ENCODE data around the gene TPRN.
A peak's percentile ranks its signal among the peaks of the same experiment; 100 is the strongest.

Gene TPRN

GRCh38 chr9:137188490-137189296, 11.8 kb downstream of the TPRN start, which contains the start of the genes ANAPC2 and SSNA1:
ANAPC2 (minus strand) TSS chr9:137188560; CDS start chr9:137188532, 28 bp downstream.
SSNA1 (plus strand) TSS chr9:137188676; CDS start chr9:137188727, 51 bp downstream.
- DNase-seq, result peak; percentile 97

DNA sequence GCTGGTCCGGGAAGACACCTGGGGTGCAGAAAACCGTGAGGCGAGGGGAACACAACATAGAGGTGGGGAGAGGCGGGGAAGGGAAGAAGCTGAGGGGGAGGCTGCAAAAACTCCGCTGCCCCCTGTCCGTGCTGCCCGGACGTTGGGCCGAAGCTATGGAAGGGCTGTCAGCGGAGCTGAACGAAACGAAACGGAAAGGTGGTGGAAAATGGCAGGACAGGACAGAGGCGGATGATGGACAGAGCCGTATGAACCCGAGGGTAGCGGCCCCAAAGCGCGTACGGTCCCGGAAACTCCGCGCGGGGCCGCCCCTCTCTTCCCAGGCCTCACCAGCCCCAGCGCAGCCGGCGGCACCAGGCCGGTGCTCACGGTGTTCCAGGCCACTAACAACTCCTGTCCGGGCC, 12.5 kb downstream of the TPRN start:
- DNase-seq, result no peak

GRCh38 chr9:137187386-137187785, 13.2 kb downstream of the TPRN start:
- DNase-seq, result no peak

- DNase-seq, result no peak
These were observed 14.2 kb downstream of the TPRN start for GRCh38 chr9:137186385-137186784.

- no peak for DNase-seq
These were observed 14.6 kb downstream of the TPRN start for GRCh38 chr9:137185921-137186320.

DNA sequence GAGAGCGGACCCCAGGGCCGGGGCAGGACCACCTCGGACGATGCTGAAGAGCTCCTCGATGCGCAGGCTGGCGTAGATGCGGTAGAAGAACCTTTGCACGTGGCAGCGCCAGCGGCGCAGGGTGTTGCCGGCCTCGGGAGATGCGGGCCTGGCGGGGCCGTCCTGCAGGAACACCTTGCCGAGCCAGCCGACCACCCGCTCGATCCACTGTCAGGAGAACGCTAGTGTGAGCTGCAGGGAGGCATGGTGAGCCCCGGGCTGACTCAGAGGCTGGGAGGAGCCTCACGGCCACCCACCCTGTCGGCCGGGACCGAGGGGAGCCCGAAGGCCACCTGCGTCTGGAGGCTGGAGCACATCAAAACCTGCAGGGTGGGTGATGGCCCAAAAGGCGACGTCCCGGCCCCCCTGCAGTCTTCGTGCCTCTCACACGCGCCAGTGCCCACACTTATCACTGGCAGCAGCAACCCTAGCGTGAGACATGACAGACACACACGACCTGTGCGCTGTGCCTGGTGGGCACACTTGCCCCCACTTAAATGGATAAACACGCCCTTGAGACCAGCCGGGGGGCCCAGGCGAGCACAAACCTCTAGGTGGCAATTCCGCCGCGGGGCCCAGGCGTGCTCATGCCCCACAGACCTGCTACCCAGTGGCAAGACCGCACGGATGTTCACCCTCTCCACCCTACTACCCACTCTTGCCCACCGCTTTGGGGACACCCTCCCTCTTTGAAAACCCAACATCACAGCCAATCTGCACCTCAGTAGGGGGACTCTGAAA, 15.5 kb downstream of the TPRN start:
- DNase-seq, result no peak

DNA sequence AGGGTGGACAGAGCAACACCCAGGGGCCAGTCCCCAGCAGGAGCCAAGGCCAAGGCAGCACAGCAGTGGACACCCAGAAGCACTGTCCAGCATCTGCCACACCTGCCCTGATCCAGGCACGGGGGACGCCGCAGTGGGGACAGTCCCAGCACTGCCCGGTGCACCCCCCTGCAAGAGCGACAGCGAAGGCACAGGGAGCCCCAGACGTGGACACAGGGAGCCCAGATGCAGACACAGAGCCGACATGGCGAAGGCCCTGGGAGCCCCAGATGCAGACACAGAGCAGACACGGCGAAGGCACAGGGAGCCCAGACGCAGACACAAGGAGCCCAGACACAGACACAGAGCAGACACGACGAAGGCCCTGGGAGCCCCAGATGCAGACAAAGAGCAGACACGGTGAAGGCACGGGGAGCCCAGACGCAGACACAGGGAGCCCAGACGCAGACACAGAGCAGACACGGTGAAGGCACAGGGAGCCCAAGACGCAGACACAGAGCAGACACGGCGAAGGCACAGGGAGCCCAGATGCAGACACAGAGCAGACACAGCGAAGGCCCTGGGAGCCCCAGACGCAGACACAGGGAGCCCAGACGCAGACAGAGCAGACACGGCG, 16.5 kb downstream of the TPRN start:
- no peak for DNase-seq

GRCh38 chr9:137182836-137183235, 17.7 kb downstream of the TPRN start:
- no peak for DNase-seq

GRCh38 chr9:137181680-137182079, 18.9 kb downstream of the TPRN start:
- no peak for DNase-seq

DNA sequence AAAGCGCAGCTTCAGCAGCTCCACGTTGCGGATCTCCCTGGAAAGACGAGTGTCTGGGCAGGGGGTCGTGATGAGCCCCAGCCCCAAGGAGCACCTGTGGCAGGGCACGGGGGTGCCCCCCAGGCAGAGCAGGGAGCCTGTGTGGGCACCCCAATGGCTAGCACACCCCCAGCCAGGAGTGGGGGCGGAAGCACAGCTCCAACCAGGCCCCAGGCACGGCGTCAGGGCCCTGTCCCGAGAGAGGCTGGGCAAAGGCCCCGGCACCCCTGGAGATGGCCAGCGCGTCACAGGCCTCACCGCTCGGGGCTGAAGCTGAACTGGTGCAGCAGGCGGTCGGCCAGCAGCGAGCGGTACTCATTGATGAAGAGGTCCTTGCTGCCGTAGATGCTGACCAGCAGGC, 20.1 kb downstream of the TPRN start:
- DNase-seq, result no peak

DNA sequence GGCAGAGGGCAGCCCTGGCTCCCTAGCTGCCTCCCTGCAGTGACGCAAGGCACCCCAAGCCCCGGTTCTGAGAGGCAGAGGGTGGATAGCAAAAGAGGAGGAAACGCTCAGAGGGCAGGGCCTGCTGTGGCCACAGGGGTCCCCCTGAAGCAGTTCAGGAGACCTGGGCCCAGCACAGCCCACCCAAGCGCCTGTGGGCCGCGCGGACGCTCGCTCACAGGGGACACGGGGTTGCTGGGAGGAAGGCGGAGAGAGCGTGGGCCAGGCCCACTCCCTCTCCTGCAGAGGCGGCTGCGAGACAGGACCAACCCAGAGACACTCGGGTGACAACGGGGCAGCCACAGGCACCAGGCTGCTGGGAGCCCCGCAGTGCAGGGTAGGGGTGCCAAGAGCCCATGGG, 20.8 kb downstream of the TPRN start:
- no peak for DNase-seq

DNA sequence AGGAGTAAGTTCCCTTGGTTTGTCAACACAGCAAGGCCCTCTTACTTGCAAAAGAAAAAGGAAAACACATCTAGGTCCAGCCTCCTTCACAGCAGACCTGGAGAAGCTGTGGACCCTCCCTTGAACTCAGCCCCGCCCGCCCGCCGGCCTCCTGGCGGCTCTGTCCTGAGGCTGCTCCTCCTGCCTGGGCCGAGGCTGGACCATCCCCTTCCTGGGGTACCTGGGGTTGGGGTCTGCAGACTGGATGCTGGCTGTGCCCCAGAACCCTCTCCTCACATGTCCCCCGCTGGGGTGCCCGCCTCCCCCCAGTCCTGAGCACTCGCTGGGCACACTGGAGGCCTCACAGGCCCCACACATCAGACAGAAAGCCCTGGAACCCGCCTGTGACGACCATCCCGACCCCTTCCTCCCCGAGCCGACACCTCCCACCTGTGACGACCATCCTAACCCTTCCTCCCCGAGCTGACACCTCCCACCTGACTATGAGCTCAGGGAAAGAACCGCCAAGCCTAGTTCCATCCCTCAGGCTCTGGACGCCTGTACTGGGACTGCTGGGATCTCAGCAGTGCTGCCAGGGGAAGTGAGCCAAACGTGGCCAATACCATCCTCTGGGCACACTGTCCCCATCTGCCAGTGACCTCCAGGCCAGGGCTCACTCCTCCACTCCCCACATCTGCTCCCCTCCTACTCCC, 21.5 kb downstream of the TPRN start:
- DNase-seq, result no peak

- no peak for DNase-seq
These were observed 22.2 kb downstream of the TPRN start for GRCh38 chr9:137178201-137178938.

- peak; percentile 38 to 46 for DNase-seq
These were observed 24.0 kb downstream of the TPRN start for GRCh38 chr9:137176302-137177182.

DNA sequence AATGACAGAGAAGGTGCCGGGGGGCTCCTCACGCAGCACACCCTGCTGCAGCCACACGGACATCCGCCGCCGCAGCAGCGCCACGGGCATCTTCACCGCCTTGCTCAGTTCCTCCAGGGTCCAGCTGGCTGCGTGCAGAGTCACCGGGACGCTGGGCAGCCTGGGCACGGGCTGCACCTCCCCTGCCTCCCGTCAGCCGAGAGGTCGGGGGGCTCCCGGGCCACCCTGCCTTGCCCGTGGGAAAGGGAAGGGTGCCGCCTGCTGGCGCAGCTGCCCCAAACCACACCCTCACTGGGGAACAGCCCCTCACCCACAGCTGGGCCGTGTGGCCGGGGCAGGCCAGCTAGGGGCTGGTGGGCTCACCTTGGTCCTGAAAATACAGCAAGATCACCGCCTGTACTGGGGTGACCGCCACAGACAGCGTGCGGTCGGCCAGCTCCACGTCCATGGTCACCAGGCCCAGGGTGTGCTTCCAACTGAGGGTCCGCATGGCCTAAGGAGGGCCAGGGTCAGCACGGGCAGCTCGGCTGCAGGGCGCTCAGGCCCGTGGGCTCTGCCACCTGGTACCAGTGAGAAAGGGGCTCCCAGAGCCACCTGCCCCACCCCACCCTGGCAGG, 25.1 kb downstream of the TPRN start:
- peak in 1 of 2 experiments; percentile 39 for DNase-seq

DNA sequence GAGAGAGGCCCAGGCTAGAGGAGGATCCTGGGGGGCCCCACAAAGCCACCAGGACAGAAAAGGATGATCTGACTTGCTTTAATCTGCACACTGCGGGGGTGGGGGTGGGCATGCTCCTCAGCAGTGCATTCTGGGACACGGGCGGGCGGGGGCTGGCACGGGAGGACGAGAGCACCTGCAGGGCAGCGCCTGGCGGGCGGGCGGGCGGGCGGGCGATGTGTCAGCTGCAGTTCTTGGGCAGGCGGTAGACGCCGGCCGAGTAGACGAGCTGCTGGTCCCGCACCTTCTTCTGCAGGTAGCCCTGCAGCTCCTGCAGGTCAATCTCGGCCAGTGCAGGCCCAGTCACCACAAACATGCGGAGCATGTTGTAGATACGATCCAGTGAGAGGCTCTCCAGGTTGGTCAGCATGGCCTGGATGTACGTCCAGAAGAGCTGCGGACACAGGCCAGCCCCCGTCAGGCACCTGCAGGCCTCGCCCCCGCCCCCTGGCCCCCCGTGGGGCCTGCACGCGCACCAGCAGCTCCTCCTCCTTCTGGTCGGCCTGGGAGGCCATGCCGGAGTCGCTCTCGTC, 25.7 kb downstream of the TPRN start:
- DNase-seq, result peak in 1 of 2 experiments; percentile 47

- no peak for DNase-seq
These were observed 26.5 kb downstream of the TPRN start for GRCh38 chr9:137173796-137174664.

DNA sequence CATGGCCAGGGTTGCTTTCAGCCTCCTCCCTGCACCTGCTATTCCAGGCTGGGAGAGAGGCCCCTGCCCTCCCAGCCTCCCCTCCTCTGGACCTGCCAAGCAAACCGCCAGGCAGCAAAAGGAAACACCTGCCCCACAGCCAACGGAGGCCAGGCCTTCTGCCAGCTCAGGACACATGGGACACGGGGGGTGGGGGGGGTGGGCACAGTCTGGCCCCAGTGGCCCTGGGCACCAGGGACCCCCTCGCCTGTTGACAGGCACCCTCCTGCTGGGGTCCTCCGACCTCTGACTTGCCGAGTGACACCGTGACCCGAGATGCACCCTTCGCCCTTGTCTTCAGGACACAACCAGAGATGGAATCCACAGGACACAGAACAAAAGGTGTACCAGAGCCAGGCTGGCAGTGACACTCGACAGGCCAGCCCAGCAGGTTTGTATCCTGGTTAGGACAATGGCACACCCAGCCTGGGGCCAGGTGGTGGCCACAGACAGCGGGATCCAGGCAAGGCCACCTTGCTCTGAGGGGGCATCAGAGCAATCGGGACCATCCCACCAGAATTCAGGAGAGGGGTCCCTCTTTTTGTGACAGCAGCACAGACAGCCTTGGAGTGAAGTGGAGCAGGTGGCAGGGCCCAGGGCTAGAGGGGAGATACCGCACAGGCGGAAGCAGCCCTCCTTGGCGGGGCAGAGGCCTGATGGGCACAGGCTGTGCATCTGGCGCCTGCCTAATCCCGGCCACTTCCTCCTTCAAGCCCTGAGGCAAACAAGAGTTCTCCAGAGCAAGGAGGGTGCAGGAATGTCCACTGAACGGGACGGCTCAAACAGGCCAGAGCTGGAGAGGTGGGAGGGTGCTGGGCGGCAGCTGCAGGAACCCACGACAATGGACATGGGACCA, 27.4 kb downstream of the TPRN start:
- no peak for DNase-seq
